Measurements from ENCODE around the gene LRRK1.

The LRRK1 gene

GRCh38 chr15:100913961-100914360 lies 5.2 kb upstream of the LRRK1 start:
- DNase-seq: no peak

GRCh38 chr15:100914876-100915275 lies 4.3 kb upstream of the LRRK1 start:
- no peak for DNase-seq

- DNase-seq: peak; percentile 58 to 75
Measured at GRCh38 chr15:100918034-100918689, 995 bp upstream of the LRRK1 start.

GRCh38 chr15:100919481-100920405 lies 586 bp downstream of the LRRK1 start:
- DNase-seq: peak in 1 of 2 experiments; percentile 14

GRCh38 chr15:100920516-100921135 lies 1.5 kb downstream of the LRRK1 start:
- no peak for DNase-seq

GRCh38 chr15:100922192-100923040 lies 3.3 kb downstream of the LRRK1 start:
- DNase-seq: no peak

- DNase-seq: no peak
Measured at GRCh38 chr15:100923076-100923475, 3.9 kb downstream of the LRRK1 start.

GRCh38 chr15:100923902-100924301 lies 4.7 kb downstream of the LRRK1 start:
- no peak for DNase-seq

- DNase-seq: no peak
Measured at GRCh38 chr15:100924436-100924835, 5.3 kb downstream of the LRRK1 start.

- DNase-seq: no peak
Measured at GRCh38 chr15:100925480-100925879, 6.3 kb downstream of the LRRK1 start.

- no peak for DNase-seq
Measured at GRCh38 chr15:100926258-100926657, 7.1 kb downstream of the LRRK1 start.

GRCh38 chr15:100926971-100927756 lies 8.0 kb downstream of the LRRK1 start:
- no peak for DNase-seq

GRCh38 chr15:100928632-100929280 lies 9.6 kb downstream of the LRRK1 start:
- no peak for DNase-seq

- no peak for DNase-seq
Measured at GRCh38 chr15:100929641-100930042, 10.5 kb downstream of the LRRK1 start.

- no peak for DNase-seq
Measured at GRCh38 chr15:100930306-100930848, 11.2 kb downstream of the LRRK1 start.

GRCh38 chr15:100931143-100931890 lies 12.2 kb downstream of the LRRK1 start:
- no peak for DNase-seq

GRCh38 chr15:100932676-100933348 lies 13.7 kb downstream of the LRRK1 start:
- DNase-seq: no peak

- DNase-seq: no peak
Measured at GRCh38 chr15:100934166-100934565, 15.0 kb downstream of the LRRK1 start.

GRCh38 chr15:100934726-100935125 lies 15.6 kb downstream of the LRRK1 start:
- no peak for DNase-seq

- no peak for DNase-seq
Measured at GRCh38 chr15:100937171-100937570, 18.0 kb downstream of the LRRK1 start.

Data from stimulated activated CD4-positive, alpha-beta T cell treated with anti-CD3 and anti-CD28 coated beads, Interleukin-4, amount 100 ng/mL, for 4 hours (primary cell).